Measurements from ENCODE around the gene MAGI3. TPM values are rescaled to one million over a fixed set of nuclear protein-coding genes. Genes with fewer than 3 reads are reported as not detected.

The MAGI3 gene
- total and polyA plus RNA-seq, 2 of the 13 experiments (the other 11 are each of a cell fraction or from before 2014, with no cell fraction given): 4.0 to 11.8 TPM

GRCh38 chr1:113581323-113581722, 191.0 kb downstream of the MAGI3 start (continued):
- no peak for TF ChIP-seq HNF1A (IDR thresholded peaks at IDR 0.05; ENCODE audit: low read depth)
- TF ChIP-seq HNF1A (CRISPR knock-in tag; IDR thresholded peaks at IDR 0.05; ENCODE audit: borderline replicate concordance): no peak
- TF ChIP-seq NR2C2 (CRISPR knock-in tag; IDR thresholded peaks at IDR 0.05; ENCODE audit: borderline replicate concordance): no peak
- no peak for TF ChIP-seq ATF6 (CRISPR knock-in tag; conservative IDR thresholded peaks at IDR 0.05)
- TF ChIP-seq ATF1 (CRISPR knock-in tag; IDR thresholded peaks at IDR 0.05): no peak

GRCh38 chr1:113582084-113582483, 191.8 kb downstream of the MAGI3 start:
- Histone ChIP-seq H3K9ac (ENCODE audit: insufficient read depth, low read depth, low read length) (no peak overlapping the region), H3K79me2 (ENCODE audit: insufficient read depth, low read length) (no peaks in the 10 kb centered on the region), H3K4me1 (ENCODE audit: insufficient read depth, low read length) (no peaks in the 10 kb centered on the region), H3K4me3 (replicated peaks in 1 of 3; ENCODE audit: insufficient read depth in 1 of 3, low read depth in 2 of 3, low read length in 3 of 3) (no peak overlapping the region), H3K27ac (ENCODE audit: extremely low read length, insufficient read depth, low read length) (no peak overlapping the region), H4K20me1 (ENCODE audit: insufficient read depth, low read length) (no peaks in the 10 kb centered on the region), H3K4me2 (ENCODE audit: low read depth, low read length) (no peak overlapping the region), H3K9me3 (ENCODE audit: low read length) (no peaks in the 10 kb centered on the region), H3K36me3 (replicated peaks in 1 of 2; ENCODE audit: control insufficient read depth in 1 of 2, insufficient read depth in 2 of 2, low read length in 2 of 2) (peaks cover 0 to 5% of the 10 kb centered on the region in 2 experiments; a peak in 1 of 5 replicates), H2AFZ (ENCODE audit: low read length) (no peak overlapping the region), H3K27me3 (ENCODE audit: control insufficient read depth in 1 of 2, insufficient read depth in 2 of 2, low read length in 2 of 2) (no peaks in the 10 kb centered on the region)
- TF ChIP-seq DRAP1 (CRISPR knock-in tag; IDR thresholded peaks at IDR 0.05): no peak
- no peak for TF ChIP-seq ESRRA (CRISPR knock-in tag; IDR thresholded peaks at IDR 0.05; ENCODE audit: low read depth)
- TF ChIP-seq ZMYM2 (CRISPR knock-in tag; IDR thresholded peaks at IDR 0.05): no peak
- TF ChIP-seq WIZ (CRISPR knock-in tag; IDR thresholded peaks at IDR 0.05): no peak
- TF ChIP-seq TFDP2 (CRISPR knock-in tag; IDR thresholded peaks at IDR 0.05): no peak
- intact Hi-C loops (cut with micrococcal nuclease; ENCODE audit: unreplicated experiment) (no loop called here), in situ Hi-C loops (cut with HindIII; ENCODE audit: extremely low pct_ligation_motif_present, low pct_unique_long_range_greater_than_20kb) (no loop called here)
- no peak for ATAC-seq
- WGBS (ENCODE audit: low lambda C conversion rate): 96% methylated on average over 1 of the region's 1 CpG
- DNase-seq (ENCODE audit: low spot score): no peak
- POLR2A ChIA-PET: no interaction called here
- BruUV-seq (replicated peaks): no TSS peak
- FAIRE-seq: no peak
- CTCF ChIA-PET (ENCODE audit: low intra/inter-chr PET ratio, low total read pairs): no interaction called here
